GM21360 (cell line): ENCODE data around the gene TBX1.

Experiments used
- ATAC-seq: cut with Tn5 transposase; IDR thresholded peaks from one replicate; pipeline ENCODE4 v1.9.1; 2021; ENCODE audit warnings: mild to moderate bottlenecking, moderate library complexity; ENCODE audit not compliant: unreplicated experiment

TBX1 gene

DNA sequence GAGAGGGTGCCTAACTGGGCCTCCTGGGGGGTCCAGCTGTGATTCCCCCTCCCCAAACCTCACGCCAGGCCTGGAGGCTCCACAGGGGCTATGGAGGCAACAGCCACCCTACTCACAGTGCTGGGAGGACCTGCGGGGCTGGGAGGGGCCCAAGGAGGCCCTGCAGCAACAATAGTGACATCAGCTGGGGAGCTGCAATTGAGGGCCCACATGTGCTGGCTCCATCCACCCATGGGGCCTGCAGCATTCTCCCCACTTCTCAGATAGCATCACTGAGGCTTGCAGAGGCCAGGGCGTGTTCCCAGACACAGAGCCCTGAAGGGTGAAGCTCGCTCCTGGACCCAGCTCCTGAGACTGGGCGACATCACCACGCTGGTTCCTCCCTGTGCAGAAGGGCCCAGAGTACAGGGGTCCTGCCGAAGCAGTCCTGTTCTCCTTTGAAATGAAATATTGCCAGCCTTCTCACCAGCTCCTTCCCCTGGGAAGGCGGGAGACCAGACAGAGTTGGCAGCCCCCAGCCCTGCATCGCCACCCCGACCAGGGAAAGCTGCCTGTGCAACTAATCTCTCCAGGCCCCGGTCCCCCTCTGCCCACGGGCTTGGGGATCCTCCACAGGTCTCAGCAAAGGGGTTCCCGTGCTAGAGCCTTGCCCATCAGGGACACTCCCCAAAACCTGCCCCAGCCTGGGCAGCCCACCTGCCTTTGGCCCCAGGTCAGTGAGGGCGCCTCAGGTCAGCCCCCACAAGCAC, 8.9 kb upstream of the TBX1 start:
- no peak for ATAC-seq

DNA sequence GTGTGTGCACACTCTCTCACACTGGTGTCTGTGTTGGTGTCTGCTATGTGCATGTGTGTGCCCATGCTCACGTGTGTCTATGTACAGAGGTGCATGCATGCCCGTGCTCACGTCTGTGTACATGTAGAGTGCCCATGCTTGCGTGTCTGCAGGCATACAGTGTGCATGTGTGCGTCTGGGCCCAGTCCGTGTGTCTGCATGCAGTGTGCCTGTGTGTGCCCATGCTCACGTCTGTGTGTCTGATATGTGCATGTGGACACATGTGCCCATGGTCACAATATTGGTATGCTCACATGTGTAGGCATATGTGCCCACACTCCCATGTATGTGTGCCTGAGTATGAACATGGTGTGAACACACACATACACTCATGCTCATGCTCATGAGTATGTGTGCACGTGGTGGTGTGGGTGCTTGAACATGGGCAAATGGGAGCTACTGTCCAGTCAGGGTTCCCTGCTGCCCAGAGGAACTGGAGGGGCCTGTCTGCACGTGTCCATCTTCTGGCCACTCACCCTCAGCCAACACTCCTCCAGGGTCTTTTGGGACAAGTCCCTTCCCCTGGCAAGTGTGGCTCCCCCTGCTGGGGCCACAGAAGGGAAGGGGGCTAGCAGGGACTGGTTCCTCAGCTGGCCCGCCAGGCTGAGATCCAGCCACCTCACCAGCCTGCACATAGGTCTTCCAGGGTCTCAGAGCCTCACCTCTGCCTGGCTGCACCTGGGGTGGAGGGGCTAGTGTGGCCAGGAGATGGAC, 7.3 kb upstream of the TBX1 start:
- no peak for ATAC-seq

DNA sequence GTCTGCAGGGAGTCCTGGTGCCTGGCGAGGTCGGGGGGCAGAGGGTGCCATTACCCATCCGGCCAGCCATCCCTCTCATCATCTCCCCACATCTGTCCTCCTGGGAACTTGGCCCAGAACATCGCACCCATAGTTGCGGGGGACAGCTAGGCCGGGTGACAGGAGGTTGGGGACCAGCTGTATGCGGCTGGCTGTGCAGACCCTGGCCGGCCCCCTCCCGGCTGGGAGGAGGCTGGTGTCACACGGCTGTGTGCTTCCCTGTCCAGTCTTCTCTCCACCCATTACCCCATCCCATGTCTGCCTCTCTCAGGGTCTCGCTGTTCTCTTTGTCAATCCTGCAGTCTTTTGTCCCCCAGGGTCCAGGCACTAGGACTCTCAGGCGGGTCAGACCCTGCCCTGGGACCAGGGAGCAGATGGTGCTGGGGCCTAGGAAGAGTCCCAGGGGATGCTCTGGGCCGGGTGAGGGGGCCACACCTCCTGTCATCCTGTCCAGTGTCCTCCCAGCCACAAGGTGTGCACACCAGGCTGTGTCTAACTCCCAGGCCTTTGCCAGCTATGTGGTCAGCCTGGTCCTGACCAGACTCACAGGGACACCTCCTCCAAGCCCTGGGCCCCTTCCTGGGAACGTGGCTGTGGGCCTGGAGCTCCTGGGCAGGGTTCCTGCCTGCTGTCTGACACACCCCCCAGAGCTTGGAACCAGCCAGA, 6.4 kb upstream of the TBX1 start:
- ATAC-seq: no peak

DNA sequence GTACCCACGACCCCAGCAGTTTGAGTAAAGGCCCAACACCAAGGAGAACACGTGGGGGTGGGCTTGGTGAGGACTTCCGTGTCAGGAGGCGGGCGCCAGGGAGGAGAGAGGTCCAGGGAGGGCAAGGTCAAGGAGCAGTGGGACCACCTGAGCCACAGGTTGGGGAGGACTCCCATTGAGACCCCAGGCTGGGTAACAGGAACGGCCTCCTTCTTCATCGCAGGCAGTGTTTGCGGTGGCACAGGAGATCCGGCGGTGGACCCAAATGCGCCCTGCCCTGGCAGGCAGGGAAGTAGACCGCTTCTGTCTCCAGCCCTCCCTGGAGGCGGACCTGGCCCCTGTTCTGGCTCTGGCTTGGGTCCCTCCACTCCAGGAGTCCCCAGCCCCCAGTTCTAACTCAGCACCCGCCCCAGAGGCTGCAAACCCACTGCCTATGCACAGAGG, 5.9 kb upstream of the TBX1 start:
- no peak for ATAC-seq

DNA sequence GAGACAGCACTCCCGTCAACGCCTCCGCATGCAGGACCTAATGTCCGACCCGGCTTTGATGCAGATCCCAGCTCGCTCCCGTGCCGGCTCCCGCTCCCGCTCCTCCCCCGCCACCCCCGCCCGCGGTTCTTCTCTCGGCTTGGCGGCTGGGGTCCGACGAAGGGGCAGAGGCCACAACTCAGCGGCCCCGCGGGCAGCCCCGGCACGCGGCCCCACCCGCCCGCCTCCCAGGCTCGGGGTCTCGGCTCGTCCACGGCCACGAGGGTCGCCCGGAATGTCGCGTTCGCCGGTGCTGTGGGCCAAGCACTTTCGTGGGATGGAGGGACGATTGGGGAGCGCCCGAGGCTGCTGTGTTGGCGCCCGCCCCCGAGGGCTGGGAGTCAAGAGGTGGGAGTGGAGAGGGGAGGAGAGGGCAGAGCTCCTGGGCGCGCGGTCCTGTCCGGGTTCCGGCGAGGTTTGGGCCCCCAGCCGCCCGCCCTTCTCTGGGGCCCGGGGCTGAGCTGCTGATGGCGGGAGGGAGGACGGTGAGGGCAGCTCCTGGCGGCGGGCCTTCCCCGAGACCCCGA, 5.3 kb upstream of the TBX1 start:
- no peak for ATAC-seq

DNA sequence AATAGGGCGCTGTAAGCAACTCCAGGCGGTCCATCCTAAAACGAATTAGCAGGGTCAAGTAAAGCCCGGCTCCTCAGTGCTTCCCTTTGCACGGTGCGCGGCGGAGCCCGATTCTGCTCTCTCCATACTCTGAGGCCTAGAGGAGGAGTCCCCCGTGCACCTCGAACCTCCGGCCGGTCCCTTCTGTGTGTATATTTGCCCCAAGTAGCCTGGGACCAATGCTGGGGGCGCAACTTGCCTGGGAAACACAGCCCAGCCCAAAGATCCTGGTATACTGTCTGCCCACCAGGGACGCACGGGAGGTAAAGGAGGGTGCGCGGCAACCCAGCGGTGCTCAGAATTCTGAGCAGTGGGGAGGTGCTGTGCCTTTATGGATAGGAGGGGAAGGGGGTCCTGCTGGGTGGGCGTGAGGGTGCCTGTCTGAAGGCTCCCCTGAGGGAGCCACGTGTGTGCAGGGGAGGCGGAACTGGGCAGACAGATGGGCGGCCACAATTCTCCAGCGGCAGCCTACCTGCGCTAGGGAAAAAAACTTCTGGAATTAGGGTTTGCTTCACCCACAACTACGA, 4.8 kb upstream of the TBX1 start:
- ATAC-seq: no peak

DNA sequence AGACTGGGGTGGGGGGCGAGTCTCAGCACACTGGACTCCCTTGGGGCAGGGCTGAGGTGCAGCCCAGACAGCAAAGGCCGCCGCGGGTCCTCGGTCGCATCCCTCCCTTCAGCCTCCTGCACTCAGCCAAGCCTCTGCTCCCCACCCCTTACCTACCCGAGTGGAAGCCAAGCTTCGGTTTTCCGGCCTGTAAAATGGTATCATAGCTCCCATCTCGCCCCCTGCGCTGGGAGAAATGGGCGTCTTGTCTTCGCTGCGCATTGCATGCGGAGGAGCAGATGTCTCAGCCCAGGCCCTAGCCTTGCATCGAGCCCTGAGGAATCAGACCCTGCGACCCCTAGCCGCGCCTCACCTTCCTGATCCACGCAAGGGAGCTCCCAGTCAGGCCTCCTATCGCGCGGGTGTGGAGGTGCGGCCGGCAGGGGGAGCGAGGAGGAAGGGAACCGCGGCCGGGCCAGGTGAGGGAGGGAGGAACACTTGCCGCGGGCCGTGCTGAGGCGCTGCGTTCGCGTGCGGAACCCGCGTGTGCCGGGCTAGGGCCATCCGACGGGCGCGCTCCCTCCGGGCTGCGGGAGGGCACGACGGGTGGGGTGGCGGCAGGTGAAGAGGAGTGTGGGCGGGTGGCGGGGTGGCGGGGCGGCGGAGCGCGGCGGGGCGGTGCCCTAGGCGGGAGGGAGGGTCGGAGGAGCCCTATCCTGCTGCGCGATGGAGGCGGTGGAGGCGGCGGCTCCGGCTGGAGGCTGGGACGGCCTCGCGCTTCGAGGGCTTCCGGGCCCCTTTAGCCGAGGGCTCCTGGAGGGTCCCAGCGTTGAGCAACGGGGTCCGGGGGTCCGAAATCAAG, 4.1 kb upstream of the TBX1 start:
- no peak for ATAC-seq

DNA sequence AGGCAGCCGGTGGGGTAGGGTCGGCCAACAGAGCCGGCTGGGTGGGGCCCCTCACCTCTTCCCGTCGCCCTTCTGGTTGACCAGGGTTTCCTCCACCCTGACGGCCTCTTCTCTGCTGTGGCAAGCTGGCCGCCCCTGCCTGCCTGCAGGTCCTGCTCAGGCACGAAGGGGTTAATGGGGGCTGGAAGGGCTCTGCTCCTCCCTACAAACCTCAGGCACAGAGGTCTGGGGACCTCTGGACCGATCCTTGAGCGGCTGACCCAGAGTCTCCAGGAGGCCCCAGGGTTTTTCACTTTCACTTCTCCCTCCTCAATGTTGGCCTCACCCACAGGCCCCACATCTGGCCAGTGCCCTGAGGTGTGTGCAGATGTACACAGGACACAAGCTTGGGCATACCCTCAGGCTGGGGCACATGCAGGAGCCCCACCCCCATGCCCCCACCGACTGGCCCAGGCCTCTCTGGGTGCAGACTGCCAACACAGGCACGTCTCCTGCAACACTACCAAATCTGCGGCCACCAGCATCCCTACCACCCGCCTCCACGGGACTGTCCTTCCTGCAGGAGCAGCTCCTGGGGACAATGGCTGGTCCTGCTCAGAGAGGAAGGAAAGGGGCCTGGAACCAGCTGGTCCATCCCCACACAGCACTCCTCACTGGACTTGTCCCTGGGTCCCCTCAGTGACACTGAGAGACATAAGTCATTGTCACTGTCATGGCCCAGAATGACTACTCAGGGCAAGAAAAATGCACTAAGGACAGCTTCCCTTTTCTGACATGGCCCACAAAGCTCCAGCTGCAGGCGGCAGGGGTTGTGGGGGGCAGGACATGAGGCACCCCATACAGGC, 3.2 kb upstream of the TBX1 start:
- ATAC-seq: no peak

DNA sequence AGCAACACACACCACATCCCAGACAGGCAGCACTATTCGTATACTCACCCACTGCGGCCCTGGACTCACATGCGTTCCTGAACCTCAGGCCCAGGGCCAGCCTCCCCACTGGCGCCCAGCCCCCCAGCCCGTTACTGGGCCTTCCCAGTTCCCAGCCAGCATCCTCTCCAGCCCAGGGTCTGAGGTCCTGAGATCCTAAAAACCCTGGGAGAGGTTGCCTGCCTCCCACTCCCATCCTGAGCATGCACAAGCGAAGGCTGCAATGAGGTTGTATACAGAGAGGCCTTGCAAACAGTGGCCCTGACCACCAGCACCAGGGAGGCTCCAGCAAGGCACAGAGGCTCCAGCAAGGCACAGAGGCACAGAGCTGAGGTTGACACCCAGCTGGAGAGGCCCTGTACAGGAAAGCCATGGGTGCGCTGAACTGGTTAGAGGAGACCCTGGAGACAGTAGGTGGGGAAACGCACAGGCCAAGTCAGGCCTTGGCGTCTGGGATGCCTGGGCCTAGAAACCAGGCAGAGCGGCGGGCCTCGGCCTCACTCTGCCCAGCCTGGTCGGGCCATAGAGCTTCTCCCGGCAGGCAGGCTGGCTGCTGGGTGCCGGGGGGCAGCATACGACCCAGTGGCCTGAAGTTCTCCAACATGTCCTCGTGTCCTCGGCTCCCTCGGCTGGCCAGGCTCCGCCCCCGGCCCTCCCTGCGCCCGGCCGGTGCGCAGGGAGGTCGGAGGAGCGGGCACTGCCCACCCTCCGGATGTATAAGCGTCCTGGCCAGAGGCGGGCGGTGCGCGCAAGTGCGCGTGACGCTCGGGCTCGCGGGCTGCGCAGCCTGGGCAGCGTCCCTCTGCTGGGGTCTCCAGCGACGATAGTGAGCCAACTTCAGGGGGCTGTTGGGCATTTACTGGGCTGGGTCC, 2.3 kb upstream of the TBX1 start:
- no peak for ATAC-seq

DNA sequence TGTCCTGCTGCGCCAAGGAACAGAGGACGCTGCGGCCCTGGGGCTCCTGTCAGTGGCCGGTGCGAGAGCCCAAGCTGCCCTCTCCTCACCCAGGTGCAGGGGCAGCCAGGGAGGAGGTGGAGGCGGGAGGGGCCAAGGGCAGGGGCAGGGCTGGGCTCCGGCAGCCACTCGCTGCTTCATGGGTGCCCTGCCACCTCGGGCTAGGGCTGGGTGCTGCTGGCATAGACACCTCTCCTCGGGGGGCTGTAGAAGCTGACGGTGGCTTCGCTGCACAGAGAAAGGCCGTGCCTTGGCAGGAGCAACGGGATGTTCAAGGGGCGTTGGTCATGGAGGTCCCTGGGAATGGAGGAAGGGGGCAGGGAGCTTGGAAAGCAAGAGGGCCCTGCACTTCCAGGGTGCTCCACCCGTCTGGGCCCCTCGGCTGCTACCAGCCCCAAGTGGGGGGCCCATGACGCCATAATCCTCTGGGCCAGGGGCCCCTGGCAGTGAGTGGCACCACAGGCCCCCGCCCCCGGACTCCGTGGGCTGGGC, 1.6 kb upstream of the TBX1 start:
- no peak for ATAC-seq

DNA sequence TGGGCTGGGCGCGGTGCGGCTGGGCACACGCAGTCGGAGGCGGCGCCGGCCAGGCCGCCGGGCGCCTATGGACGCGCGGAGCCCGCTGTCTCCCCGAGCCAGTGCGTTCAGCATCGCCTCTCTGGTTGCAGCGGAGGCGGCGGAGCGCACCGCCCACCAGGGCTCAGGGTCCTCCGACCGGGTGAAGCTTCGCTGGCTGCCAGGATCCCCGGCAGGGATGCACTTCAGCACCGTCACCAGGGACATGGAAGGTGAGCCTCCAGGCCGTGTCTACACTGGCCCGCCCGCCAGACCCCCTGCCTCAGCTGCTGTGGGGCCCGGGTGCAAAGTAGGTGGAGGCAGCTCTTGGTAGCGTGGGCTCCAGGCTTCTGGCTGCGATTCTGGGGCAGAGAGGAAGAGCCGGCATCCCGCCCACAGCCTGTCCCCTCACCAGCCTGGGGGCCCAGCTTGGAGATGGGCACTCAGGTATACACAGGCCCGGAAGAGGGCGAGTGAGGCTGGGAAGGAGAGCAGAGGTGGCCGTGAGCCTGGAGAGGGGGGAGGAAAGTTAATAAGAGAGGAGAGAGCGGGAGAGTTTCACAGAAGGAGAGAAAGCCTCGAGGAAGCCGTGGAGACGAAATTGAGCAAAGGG, 1.0 kb upstream of the TBX1 start:
- no peak for ATAC-seq

DNA sequence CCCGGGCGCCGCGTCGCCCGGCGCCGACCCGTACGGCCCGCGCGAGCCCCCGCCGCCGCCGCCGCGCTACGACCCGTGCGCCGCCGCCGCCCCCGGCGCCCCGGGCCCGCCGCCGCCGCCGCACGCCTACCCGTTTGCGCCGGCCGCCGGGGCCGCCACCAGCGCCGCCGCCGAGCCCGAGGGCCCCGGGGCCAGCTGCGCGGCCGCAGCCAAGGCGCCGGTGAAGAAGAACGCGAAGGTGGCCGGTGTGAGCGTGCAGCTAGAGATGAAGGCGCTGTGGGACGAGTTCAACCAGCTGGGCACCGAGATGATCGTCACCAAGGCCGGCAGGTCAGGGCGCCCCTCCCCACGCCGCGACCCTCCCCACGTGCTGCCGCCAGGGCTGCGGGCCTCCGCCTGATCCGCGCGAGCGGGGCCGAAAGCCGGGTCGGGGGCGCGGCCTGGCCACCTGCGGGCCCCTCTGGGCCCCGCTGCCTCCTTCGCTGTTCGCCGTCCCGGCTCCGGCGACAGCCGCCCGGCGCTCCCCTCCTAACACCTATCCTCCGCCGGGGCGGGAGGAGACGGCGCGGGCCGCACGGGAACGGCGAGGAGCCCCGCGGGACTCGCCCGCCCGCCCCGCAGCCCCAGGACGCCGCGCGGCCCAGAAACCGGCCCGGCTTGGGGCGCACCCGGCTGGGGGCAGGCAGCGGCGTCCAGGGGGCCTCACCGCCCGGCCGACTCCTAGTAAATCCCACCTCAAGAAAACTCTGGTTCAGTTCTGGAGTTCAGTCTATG, 560 bp downstream of the TBX1 start:
- no peak for ATAC-seq

DNA sequence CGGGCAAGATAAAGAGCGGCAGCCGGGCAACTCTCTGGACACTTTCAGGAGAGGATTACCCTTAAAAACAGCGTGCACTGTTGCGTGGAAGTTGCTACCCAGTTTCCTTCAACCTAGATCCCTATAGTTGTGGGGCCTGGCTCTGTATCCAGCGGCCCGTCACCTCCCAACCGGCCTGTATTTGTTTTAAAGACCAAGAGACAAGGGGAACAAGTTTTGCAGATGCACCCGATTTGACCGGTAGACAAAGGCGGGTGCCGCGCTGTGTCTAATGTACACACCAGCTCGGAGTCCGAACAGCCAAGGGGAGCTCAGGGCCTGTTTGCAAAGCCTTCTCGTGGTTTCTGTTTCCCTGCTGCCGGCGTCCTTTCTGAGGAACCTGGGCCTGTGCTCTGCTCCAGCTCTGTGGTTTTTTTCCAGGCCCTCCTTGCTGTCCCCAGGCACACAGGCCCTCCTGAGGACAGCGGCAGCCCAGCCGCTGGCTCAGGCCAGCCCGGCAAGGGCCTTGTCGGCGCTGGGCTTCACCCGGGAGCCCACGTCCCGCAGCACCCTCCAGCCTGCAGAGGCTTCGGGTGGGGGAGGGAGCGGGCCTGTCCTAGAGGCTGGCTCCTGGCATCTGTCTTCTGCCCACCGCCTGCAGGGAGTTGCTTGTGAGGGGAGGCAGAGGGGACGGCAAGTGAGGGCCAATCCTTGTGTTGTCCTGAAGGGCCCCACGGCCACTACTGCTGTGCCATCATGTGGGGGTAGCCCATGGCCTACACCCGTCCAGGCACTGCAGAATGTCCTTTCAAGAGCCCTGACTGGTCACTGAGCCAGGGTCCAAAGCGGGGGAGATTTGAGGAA, 1.4 kb downstream of the TBX1 start:
- no peak for ATAC-seq

DNA sequence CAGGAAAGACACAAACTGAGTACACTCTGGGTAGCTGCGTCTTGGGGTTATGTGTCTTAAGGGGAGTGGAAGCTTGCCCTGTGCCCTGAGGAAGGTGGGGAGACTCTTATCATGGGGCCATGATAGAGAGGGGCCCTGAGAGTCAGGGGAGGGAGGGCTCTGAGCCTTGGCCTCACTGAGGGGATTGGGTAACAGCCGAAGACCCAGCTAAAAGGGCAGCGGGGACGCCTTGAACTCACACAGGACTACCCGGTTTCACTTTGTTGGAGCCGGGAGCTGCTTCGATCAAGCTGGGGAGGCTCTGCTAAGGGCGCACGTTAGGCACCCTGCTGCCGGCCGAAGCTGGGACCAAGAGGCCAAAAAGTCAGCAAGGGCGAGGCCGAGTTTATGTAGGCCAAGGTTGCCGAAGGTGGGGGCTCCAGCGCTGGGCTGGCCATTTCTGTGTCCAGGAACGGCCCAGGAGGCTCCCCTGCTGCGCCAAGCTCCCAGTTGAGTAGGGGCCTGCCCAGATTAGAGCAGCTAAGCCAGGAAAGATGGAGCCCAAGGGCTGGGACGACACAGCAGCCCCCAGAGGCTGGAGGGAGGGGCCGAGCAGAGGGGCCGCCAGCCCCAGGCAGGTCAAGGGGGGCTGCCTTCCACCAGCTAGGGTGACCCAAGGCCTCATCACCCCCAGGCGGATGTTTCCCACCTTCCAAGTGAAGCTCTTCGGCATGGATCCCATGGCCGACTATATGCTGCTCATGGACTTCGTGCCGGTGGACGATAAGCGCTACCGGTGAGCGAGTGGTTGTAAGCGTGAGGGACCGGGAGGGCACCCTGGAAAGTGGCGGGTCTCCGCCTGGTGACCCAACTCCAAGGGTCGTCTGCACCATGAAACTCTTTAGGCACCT, 2.2 kb downstream of the TBX1 start:
- ATAC-seq: no peak
